B cell (primary cell): ENCODE measurements around the gene TRPV2. TPM values are rescaled to one million over a fixed set of nuclear protein-coding genes. Genes with fewer than 3 reads are reported as not detected.
"Not testable (repeated sequence)": the region's sequence is repeated elsewhere in the genome, so short reads cannot be mapped to it uniquely, and the experiment has no call there.

ENCODE experiments used
- ATAC-seq: fragments of 200-7000 bp; cut with Tn5 transposase; one replicate; pipeline ENCODE4 v1.10.0; 2021; ENCODE audit warnings: low read depth, mild to moderate bottlenecking, moderate number of reproducible peaks, moderate library complexity
- CTCF ChIA-PET: fragments of 350-600 bp; sonication (Branson Sonifier 250); formaldehyde crosslinking; loops from one replicate; lab custom pipeline; 2021; ENCODE audit warnings: antibody characterized with exemption, inconsistent platforms; lab: Charles Lee
- POLR2A ChIA-PET: fragments of 350-600 bp; sonication (Branson Sonifier 250); formaldehyde crosslinking; loops from one replicate; lab custom pipeline; 2021; ENCODE audit warnings: antibody characterized with exemption; lab: Charles Lee
- DNase-seq: peaks from one replicate; pipeline ENCODE4 v3.0.0; 2013
- H2AFZ ChIP-seq: 2 replicates; pipeline ENCODE4 v1.6.1; 2012; ENCODE audit warnings: mild to moderate bottlenecking, low read depth, low read length; ENCODE audit not compliant: insufficient read depth, poor library complexity, severe bottlenecking
- H3K27ac ChIP-seq, 2 donors: 1 replicate in 1 of 2; 2 replicates in 1 of 2; pipeline ENCODE4 v1.5.1; 2012 to 2013; ENCODE audit warnings: low read length in 2 of 2, mild to moderate bottlenecking in 2 of 2, moderate library complexity in 1 of 2
- H3K27me3 ChIP-seq, 4 experiments: fragments of 200-600 bp in 1 of 4; sonication (generic) in 1 of 4; replicated peaks in 1 of 4; 1 replicate in 2 of 4; 2 replicates in 2 of 4; pipeline versions ENCODE4 v1.6.1 to v1.7.0; 2013 to 2016; ENCODE audit warnings: low read length in 3 of 4, mild to moderate bottlenecking in 2 of 4, mixed read lengths in 1 of 4, moderate library complexity in 1 of 4; ENCODE audit not compliant: insufficient read depth in 4 of 4, control insufficient read depth in 3 of 4; ENCODE audit errors: control extremely low read depth in 1 of 4
- H3K36me3 ChIP-seq, 2 experiments: replicated peaks in 1 of 2; 1 replicate in 1 of 2; 2 replicates in 1 of 2; pipeline versions ENCODE4 v1.6.1 to v1.7.1; 2013; ENCODE audit warnings: low read length in 1 of 2; ENCODE audit not compliant: insufficient read depth in 2 of 2, control insufficient read depth in 1 of 2; ENCODE audit errors: control extremely low read depth in 1 of 2, extremely low read depth in 1 of 2
- H3K4me1 ChIP-seq, 2 donors: fragments of 200-600 bp in 1 of 2; sonication (generic) in 1 of 2; 1 replicate in 1 of 2; 2 replicates in 1 of 2; pipeline versions ENCODE4 v1.5.1 to v1.6.1; 2013 to 2017; ENCODE audit warnings: low read length in 2 of 2; ENCODE audit not compliant: control insufficient read depth in 2 of 2, insufficient read depth in 2 of 2
- H3K4me2 ChIP-seq: replicated peaks from 2 replicates; pipeline ENCODE3; 2012; ENCODE audit warnings: mild to moderate bottlenecking, low read depth, low read length; ENCODE audit not compliant: poor library complexity, severe bottlenecking
- H3K4me3 ChIP-seq, 5 experiments: fragments of 200-600 bp in 1 of 5; sonication (generic) in 1 of 5; 1 replicate in 3 of 5; 2 replicates in 2 of 5; pipeline versions ENCODE4 v1.5.1 to v1.7.0; 2011 to 2016; ENCODE audit warnings: low read length in 4 of 5, mild to moderate bottlenecking in 4 of 5, low read depth in 2 of 5, control low read depth in 1 of 5, moderate library complexity in 1 of 5; ENCODE audit not compliant: insufficient read depth in 1 of 5; ENCODE audit errors: control extremely low read depth in 1 of 5, extremely low read depth in 1 of 5
- H3K79me2 ChIP-seq: fragments of 200-600 bp; sonication (generic); one replicate; pipeline ENCODE4 v1.6.0; 2016; ENCODE audit warnings: low read length; ENCODE audit not compliant: control insufficient read depth, insufficient read depth
- H3K9ac ChIP-seq: fragments of 200-600 bp; sonication (generic); 2 replicates; pipeline ENCODE4 v1.6.1; 2017; ENCODE audit warnings: mild to moderate bottlenecking, low read length, moderate library complexity
- H3K9me3 ChIP-seq, 3 donors: one replicate each; pipeline versions ENCODE4 v1.6.1 to v1.7.1; 2013; ENCODE audit warnings: low read length in 2 of 3; ENCODE audit not compliant: control insufficient read depth in 2 of 3, insufficient read depth in 1 of 3; ENCODE audit errors: control extremely low read depth in 1 of 3
- H4K20me1 ChIP-seq: 2 replicates; pipeline ENCODE4 v1.6.0; 2012; ENCODE audit warnings: mild to moderate bottlenecking, low read length; ENCODE audit not compliant: insufficient read depth, control insufficient read depth, poor library complexity, severe bottlenecking
- H3K27ac Mint-ChIP-seq: one replicate; pipeline ENCODE4 v1.8.0; 2021; ENCODE audit warnings: mixed read lengths
- H3K27me3 Mint-ChIP-seq: one replicate; pipeline ENCODE4 v1.8.0; 2021; ENCODE audit warnings: mixed read lengths
- H3K4me1 Mint-ChIP-seq: one replicate; pipeline ENCODE4 v1.8.0; 2021; ENCODE audit warnings: mixed read lengths
- H3K4me3 Mint-ChIP-seq: one replicate; pipeline ENCODE4 v1.8.0; 2021; ENCODE audit warnings: mixed read lengths
- H3K9me3 Mint-ChIP-seq: one replicate; pipeline ENCODE4 v1.8.0; 2022; ENCODE audit warnings: mixed read lengths; ENCODE audit not compliant: insufficient read depth
- CTCF ChIP-seq: fragments of 200-600 bp; IDR thresholded peaks from one replicate; pipeline ENCODE4 v1.8.0; 2022; ENCODE audit warnings: antibody characterized with exemption, mild to moderate bottlenecking
- EZH2 ChIP-seq: IDR thresholded peaks from 2 replicates; pipeline ENCODE4 v1.6.1; 2012; ENCODE audit warnings: borderline replicate concordance, low read depth, mild to moderate bottlenecking, moderate library complexity, low read length; ENCODE audit not compliant: insufficient read depth, poor library complexity, severe bottlenecking
- WGBS: methylation state at CpG from one replicate; pipeline ENCODE4 v1.1.5; 2013; ENCODE audit warnings: missing lambda C conversion rate; ENCODE audit not compliant: insufficient coverage; 5-methylcytosine and 5-hydroxymethylcytosine counted together
- intact Hi-C: fragments of 100-400 bp; cut with micrococcal nuclease; formaldehyde crosslinking; loops from one replicate; pipeline ENCODE4 v1.10.0; 2022
- polyA plus RNA-seq: library from polyadenylated mRNA; depleted of rRNA; stranded (reverse); fragments of >200 nt; gene quantifications from 2 replicates; pipeline ENCODE4 v1.2.3, GENCODE V29; 2012
- total RNA-seq, 2 donors: library from RNA; stranded (reverse); fragments of 120-200 nt in 1 of 2; gene quantifications; 1 replicate in 1 of 2; 2 replicates in 1 of 2; pipeline versions ENCODE4 v1.2.3 to v1.2.4, GENCODE V29; 2013 to 2022

TRPV2 gene
- total and polyA plus RNA-seq, 2 donors (not counting 1 experiment from before 2014, with no cell fraction given), result 58.6 to 89.0 TPM

GRCh38 chr17:16398270-16399267, 16.8 kb upstream of the TRPV2 start:
- H2AFZ ChIP-seq, result peak overlapping the region; percentile 64
- H3K4me2 ChIP-seq, result peak overlapping the region; percentile 30
- ChIA-PET POLR2A (interaction anchor here (1.1 to 1.7 kb wide), 2 partner anchors 15 to 16 kb away, joined by 3 to 5 read pairs; partner anchors contain the start of gene TRPV2), CTCF (interaction anchor here (1.0 to 2.4 kb wide), 2 partner anchors 13 to 122 kb away, joined by 3 to 6 read pairs; no protein-coding TSS in a partner anchor)
- intact Hi-C loops, result no loop called here
- Mint-ChIP-seq H3K27ac (peak overlapping the region; percentile 81), H3K27me3 (peaks cover 2% of the 10 kb centered on the region), H3K9me3 (no peaks in the 10 kb centered on the region), H3K4me1 (peaks cover 13% of the 10 kb centered on the region), H3K4me3 (peak overlapping the region; percentile 42)
- no peaks in the 10 kb centered on the region for H4K20me1 ChIP-seq
- H3K27ac ChIP-seq, result no peak overlapping the region
- no peaks in the 10 kb centered on the region for H3K36me3 ChIP-seq
- peaks cover 0 to 11% of the 10 kb centered on the region in 2 donors for H3K4me1 ChIP-seq
- peak; percentile 87 for ATAC-seq
- H3K27me3 ChIP-seq, result peaks cover 0 to 3% (median 0%) of the 10 kb centered on the region in 4 experiments
- no peak overlapping the region for H3K4me3 ChIP-seq
- TF ChIP-seq CTCF (no peak), EZH2 (no peak)
- H3K79me2 ChIP-seq, result no peaks in the 10 kb centered on the region
- H3K9me3 ChIP-seq, result no peaks in the 10 kb centered on the region
- no peak overlapping the region for H3K9ac ChIP-seq
- WGBS, result 13% methylated on average over 3 of the region's 9 CpGs
- no peak for DNase-seq

- intact Hi-C loops, result not testable (repeated sequence)
Measured at GRCh38 chr17:16403847-16404246, 11.5 kb upstream of the TRPV2 start.

More at GRCh38 chr17:16403847-16404246, 11.5 kb upstream of the TRPV2 start:
- ATAC-seq, H3K27ac Mint-ChIP-seq, H3K4me3 ChIP-seq, H2AFZ ChIP-seq, H3K79me2 ChIP-seq, H3K9me3 ChIP-seq, H3K9me3 Mint-ChIP-seq, H3K36me3 ChIP-seq, H3K4me3 Mint-ChIP-seq, H4K20me1 ChIP-seq, POLR2A ChIA-PET, H3K9ac ChIP-seq, H3K4me2 ChIP-seq, DNase-seq, H3K27ac ChIP-seq: not testable (repeated sequence)
- Histone ChIP-seq H3K4me1 (peaks cover 14 to 24% of the 10 kb centered on the region in 2 donors), H3K27me3 (peaks cover 0 to 26% (median 3%) of the 10 kb centered on the region in 4 experiments)
- whole genome bisulfite sequencing, result 92% methylated on average over 7 of the region's 9 CpGs
- CTCF ChIA-PET, result interaction anchor here (0.8 to 1.7 kb wide), 2 partner anchors 11 to 13 kb away, joined by 3 read pairs; no protein-coding TSS in a partner anchor
- H3K27me3 Mint-ChIP-seq, result peaks cover 14% of the 10 kb centered on the region
- peaks cover 14% of the 10 kb centered on the region for H3K4me1 Mint-ChIP-seq
